Keratinocyte (primary cell): ENCODE data around the gene SNX21. TPM values are rescaled to one million over a fixed set of nuclear protein-coding genes. Genes with fewer than 3 reads are reported as not detected.
"Not testable (repeated sequence)": the region's sequence is repeated elsewhere in the genome, so short reads cannot be mapped to it uniquely, and the experiment has no call there.

ENCODE experiments used
- DNase-seq: peaks from one replicate; pipeline ENCODE4 v3.0.0-alpha.2; 2011; ENCODE audit warnings: low read depth, missing footprints, low spot score
- FAIRE-seq: peaks from 2 replicates; lab custom pipeline; 2011; peaks lifted over from hg19 to GRCh38; lab: Jason Lieb, UNC
- H2AFZ ChIP-seq: 2 replicates; pipeline ENCODE4 v1.6.0; 2012; ENCODE audit warnings: low read length, control low read depth, inconsistent platforms; ENCODE audit not compliant: control insufficient read depth
- H3K27ac ChIP-seq: 2 replicates; pipeline ENCODE4 v1.5.1; 2011; ENCODE audit warnings: low read length; ENCODE audit not compliant: control insufficient read depth, insufficient read depth
- H3K27me3 ChIP-seq: 3 replicates; pipeline ENCODE4 v1.6.0; 2011; ENCODE audit warnings: low read length; ENCODE audit not compliant: control insufficient read depth, insufficient read depth; ENCODE audit errors: extremely low read depth
- H3K36me3 ChIP-seq, 2 experiments: 2 replicates in 1 of 2; 3 replicates in 1 of 2; pipeline ENCODE4 v1.5.1; 2011; ENCODE audit warnings: low read length in 2 of 2, mild to moderate bottlenecking in 1 of 2; ENCODE audit not compliant: control insufficient read depth in 2 of 2, insufficient read depth in 2 of 2; ENCODE audit errors: extremely low read depth in 1 of 2
- H3K4me1 ChIP-seq: 3 replicates; pipeline ENCODE4 v1.5.1; 2011; ENCODE audit warnings: low read length; ENCODE audit not compliant: control insufficient read depth, insufficient read depth; ENCODE audit errors: extremely low read depth
- H3K4me2 ChIP-seq: 3 replicates; pipeline ENCODE4 v1.6.0; 2011; ENCODE audit warnings: low read depth, low read length; ENCODE audit not compliant: control insufficient read depth, insufficient read depth; ENCODE audit errors: extremely low read depth
- H3K4me3 ChIP-seq, 3 experiments: fragments of 200-600 bp in 1 of 3; sonication (generic) in 1 of 3; 2 replicates in 2 of 3; 3 replicates in 1 of 3; pipeline ENCODE4 v1.5.1; 2011 to 2016; ENCODE audit warnings: low read length in 3 of 3, mild to moderate bottlenecking in 3 of 3, control low read depth in 2 of 3, inconsistent platforms in 1 of 3, low read depth in 1 of 3, mixed read lengths in 1 of 3, mixed run types in 1 of 3, moderate library complexity in 1 of 3; ENCODE audit not compliant: control insufficient read depth in 2 of 3, insufficient read depth in 2 of 3; ENCODE audit errors: extremely low read depth in 1 of 3
- H3K79me2 ChIP-seq: 2 replicates; pipeline ENCODE4 v1.6.0; 2012; ENCODE audit warnings: low read length; ENCODE audit not compliant: control insufficient read depth, insufficient read depth
- H3K9ac ChIP-seq: 3 replicates; pipeline ENCODE4 v1.6.0; 2011; ENCODE audit warnings: low read length; ENCODE audit not compliant: control insufficient read depth, insufficient read depth; ENCODE audit errors: extremely low read depth
- H3K9me1 ChIP-seq: 3 replicates; pipeline ENCODE4 v1.6.0; 2011; ENCODE audit warnings: low read length; ENCODE audit not compliant: control insufficient read depth, insufficient read depth; ENCODE audit errors: extremely low read depth
- H3K9me3 ChIP-seq: 2 replicates; pipeline ENCODE4 v1.5.1; 2012; ENCODE audit warnings: low read depth, low read length; ENCODE audit not compliant: control insufficient read depth
- H4K20me1 ChIP-seq: 3 replicates; pipeline ENCODE4 v1.6.0; 2011; ENCODE audit warnings: low read length; ENCODE audit not compliant: control insufficient read depth, insufficient read depth; ENCODE audit errors: extremely low read depth
- EZH2 ChIP-seq: IDR thresholded peaks from one replicate; pipeline ENCODE4 v1.6.1; 2012; ENCODE audit warnings: inconsistent platforms, mild to moderate bottlenecking, low read length, moderate library complexity
- dilution Hi-C: fragments of 300-500 bp; cut with MboI; formaldehyde crosslinking; loops from one replicate; pipeline ENCODE4 v1.7.0; 2020; ENCODE audit warnings: low sequenced_read_pairs; ENCODE audit not compliant: extremely low pct_ligation_motif_present
- polyA plus RNA-seq, 5 experiments: library from polyadenylated mRNA; depleted of rRNA in 3 of 5; stranded (reverse) in 3 of 5; stranded (forward) in 1 of 5; unstranded in 1 of 5; fragments of >200 nt; gene quantifications; 1 replicate in 1 of 5; 2 replicates in 3 of 5; 3 replicates in 1 of 5; pipeline versions ENCODE4 v1.2.1 to v1.2.3, GENCODE V29; 2011 to 2012; ENCODE audit warnings: missing spikeins in 2 of 5, low read depth in 1 of 5, low replicate concordance in 1 of 5
- TF ChIP-seq, protein P1 (sequence below), 3 experiments: IDR thresholded peaks in 1 of 3; conservative IDR thresholded peaks in 1 of 3; optimal IDR thresholded peaks in 1 of 3; 2 replicates in 2 of 3; 3 replicates in 1 of 3; pipeline versions ENCODE3 to v1.5.1; 2011; ENCODE audit warnings: low read length in 3 of 3, mild to moderate bottlenecking in 3 of 3, moderate library complexity in 2 of 3, control low read depth in 1 of 3, inconsistent platforms in 1 of 3; ENCODE audit not compliant: insufficient read depth in 2 of 3; ENCODE audit errors: extremely low read depth in 1 of 3

The SNX21 gene
- polyA plus RNA-seq, 1 donor (not counting 4 experiments of a cell fraction or from before 2014, with no cell fraction given), result 5.2 TPM

DNA sequence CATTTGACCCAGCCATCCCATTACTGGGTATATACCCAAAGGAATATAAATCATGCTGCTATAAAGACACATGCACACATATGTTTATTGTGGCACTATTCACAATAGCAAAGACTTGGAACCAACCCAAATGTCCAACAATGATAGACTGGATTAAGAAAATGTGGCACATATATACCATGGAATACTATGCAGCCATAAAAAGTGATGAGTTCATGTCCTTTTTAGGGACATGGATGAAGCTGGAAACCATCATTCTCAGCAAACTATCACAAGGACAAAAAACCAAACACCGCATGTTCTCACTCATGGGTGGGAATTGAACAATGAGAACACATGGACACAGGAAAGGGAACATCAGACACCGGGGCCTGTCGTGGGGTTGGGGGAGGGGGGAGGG is 35.6 kb upstream of the SNX21 start:
- H2AFZ ChIP-seq, H3K27me3 ChIP-seq, dilution Hi-C loops, H3K4me1 ChIP-seq, H3K9ac ChIP-seq, H3K27ac ChIP-seq, H3K4me3 ChIP-seq, DNase-seq, H3K9me3 ChIP-seq, H3K9me1 ChIP-seq, FAIRE-seq, H4K20me1 ChIP-seq, H3K79me2 ChIP-seq, H3K4me2 ChIP-seq: not testable (repeated sequence)
- H3K36me3 ChIP-seq, result peaks cover 22 to 33% of the 10 kb centered on the region in 2 experiments

DNA sequence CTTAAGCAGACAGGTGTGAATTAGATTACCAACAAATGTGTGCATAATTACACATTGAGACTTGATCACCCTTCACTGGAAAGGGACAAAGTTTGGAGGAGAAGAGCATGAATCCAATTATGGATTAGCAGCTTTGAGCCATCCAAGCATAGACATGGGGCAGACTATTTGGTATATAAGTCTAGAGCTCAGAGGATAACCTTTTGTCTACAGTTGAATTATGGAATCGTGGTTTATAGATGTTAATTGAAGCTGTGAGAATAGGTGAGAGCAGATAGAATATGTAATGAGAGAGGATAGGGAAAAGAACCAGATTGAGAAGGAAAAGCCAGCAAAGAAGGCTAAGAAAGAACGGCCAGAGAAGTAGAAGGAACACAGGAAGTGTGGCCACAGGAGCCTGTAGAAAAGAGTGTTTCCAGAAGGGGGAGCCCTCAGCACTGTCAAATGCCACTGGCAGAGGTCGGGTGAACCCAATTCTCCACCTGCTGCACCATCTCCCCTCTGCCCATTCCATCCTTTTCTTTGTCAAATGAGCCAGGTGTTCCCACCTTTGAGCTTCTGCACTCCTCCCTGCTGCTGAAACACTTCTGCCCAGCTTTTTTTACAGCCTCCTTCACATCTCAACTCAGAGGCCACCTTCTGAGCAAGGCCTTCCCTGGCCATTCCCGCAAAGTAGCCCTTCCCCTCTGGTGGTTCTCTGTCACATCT is 34.5 kb upstream of the SNX21 start:
- Histone ChIP-seq H3K9me3 (no peaks in the 10 kb centered on the region), H3K79me2 (no peaks in the 10 kb centered on the region), H3K4me3 (no peak overlapping the region), H3K4me1 (no peaks in the 10 kb centered on the region), H3K9ac (no peak overlapping the region), H3K27ac (no peak overlapping the region), H3K4me2 (no peak overlapping the region), H2AFZ (no peak overlapping the region), H3K9me1 (no peaks in the 10 kb centered on the region), H3K27me3 (no peaks in the 10 kb centered on the region), H4K20me1 (no peaks in the 10 kb centered on the region), H3K36me3 (peaks cover 27 to 35% of the 10 kb centered on the region in 2 experiments)
- FAIRE-seq (peak; percentile 62), DNase-seq (no peak)
- TF ChIP-seq EZH2, result no peak
- TF ChIP-seq, protein P1, sequence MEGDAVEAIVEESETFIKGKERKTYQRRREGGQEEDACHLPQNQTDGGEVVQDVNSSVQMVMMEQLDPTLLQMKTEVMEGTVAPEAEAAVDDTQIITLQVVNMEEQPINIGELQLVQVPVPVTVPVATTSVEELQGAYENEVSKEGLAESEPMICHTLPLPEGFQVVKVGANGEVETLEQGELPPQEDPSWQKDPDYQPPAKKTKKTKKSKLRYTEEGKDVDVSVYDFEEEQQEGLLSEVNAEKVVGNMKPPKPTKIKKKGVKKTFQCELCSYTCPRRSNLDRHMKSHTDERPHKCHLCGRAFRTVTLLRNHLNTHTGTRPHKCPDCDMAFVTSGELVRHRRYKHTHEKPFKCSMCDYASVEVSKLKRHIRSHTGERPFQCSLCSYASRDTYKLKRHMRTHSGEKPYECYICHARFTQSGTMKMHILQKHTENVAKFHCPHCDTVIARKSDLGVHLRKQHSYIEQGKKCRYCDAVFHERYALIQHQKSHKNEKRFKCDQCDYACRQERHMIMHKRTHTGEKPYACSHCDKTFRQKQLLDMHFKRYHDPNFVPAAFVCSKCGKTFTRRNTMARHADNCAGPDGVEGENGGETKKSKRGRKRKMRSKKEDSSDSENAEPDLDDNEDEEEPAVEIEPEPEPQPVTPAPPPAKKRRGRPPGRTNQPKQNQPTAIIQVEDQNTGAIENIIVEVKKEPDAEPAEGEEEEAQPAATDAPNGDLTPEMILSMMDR (optimal IDR thresholded peaks at IDR 0.05 in 1 of 3, IDR thresholded peaks at IDR 0.05 in 1 of 3, conservative IDR thresholded peaks at IDR 0.05 in 1 of 3; ENCODE audit: extremely low read depth in 1 of 3, insufficient read depth in 2 of 3, low read length in 3 of 3), result peak; percentile 83 to 85 (median 84)
- dilution Hi-C loops, result no loop called here

DNA sequence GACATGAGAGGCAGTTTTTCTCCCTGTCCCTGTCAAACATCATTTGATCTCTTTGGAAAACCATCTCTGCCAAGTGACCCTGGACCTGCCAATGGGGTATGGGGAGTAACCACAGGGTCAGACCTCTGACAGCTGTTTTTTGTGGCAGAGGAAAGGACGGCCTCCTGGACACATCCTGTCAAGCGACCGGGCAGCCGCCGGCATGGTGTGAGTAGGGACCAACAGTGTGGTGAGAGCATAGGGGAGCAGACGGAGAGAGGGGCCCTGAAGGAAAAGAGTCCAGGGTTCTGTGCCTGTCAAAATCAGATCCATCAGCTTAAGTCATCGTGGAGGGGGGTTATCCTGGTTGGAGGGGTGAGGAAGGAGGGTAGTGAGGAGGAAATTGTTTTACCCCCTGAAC is 31.7 kb upstream of the SNX21 start:
- DNase-seq (no peak), FAIRE-seq (no peak)
- H3K27me3 ChIP-seq, result no peaks in the 10 kb centered on the region
- no peaks in the 10 kb centered on the region for H3K9me3 ChIP-seq
- H3K36me3 ChIP-seq, result peaks cover 28 to 34% of the 10 kb centered on the region in 2 experiments
- H4K20me1 ChIP-seq, result no peaks in the 10 kb centered on the region
- H3K9ac ChIP-seq, result no peak overlapping the region
- H3K79me2 ChIP-seq, result no peaks in the 10 kb centered on the region
- H3K4me3 ChIP-seq, result no peak overlapping the region
- H3K27ac ChIP-seq, result no peak overlapping the region
- H3K4me2 ChIP-seq, result no peak overlapping the region
- H3K4me1 ChIP-seq, result no peaks in the 10 kb centered on the region
- H3K9me1 ChIP-seq, result no peaks in the 10 kb centered on the region
- H2AFZ ChIP-seq, result no peak overlapping the region
- TF ChIP-seq, protein P1 (optimal IDR thresholded peaks at IDR 0.05 in 1 of 3, IDR thresholded peaks at IDR 0.05 in 1 of 3, conservative IDR thresholded peaks at IDR 0.05 in 1 of 3; ENCODE audit: extremely low read depth in 1 of 3, insufficient read depth in 2 of 3, low read length in 3 of 3), result no peak
- no peak for TF ChIP-seq EZH2
- dilution Hi-C loops, result no loop called here
